ENCODE measurements around the gene TMEM208.

Gene TMEM208

GRCh38 chr16:67226804-67227566, at the start of gene TMEM208:
TSS of gene TMEM208 (plus strand) at chr16:67227130. CDS start at chr16:67227219, 89 bp downstream.
- DNase-seq: peak; percentile 99

GRCh38 chr16:67177743-67178699, 48.9 kb upstream of the TMEM208 start:
- peak; percentile 79 for DNase-seq

- DNase-seq: no peak
These were observed 47.4 kb upstream of the TMEM208 start for GRCh38 chr16:67179421-67180080.

GRCh38 chr16:67180166-67180565, 46.8 kb upstream of the TMEM208 start:
- no peak for DNase-seq

- DNase-seq: no peak
These were observed 45.6 kb upstream of the TMEM208 start for GRCh38 chr16:67181346-67181745.

- no peak for DNase-seq
These were observed 44.6 kb upstream of the TMEM208 start for GRCh38 chr16:67182288-67182687.

GRCh38 chr16:67183284-67183626, 43.7 kb upstream of the TMEM208 start:
- DNase-seq: no peak

- peak; percentile 97 for DNase-seq
These were observed 43.1 kb upstream of the TMEM208 start, which contains the start of gene MATCAP1 for GRCh38 chr16:67183627-67184452. TSS of gene MATCAP1 (minus strand) at chr16:67183963. CDS start at chr16:67180610, 3,353 bp downstream.

- DNase-seq: no peak
These were observed 42.4 kb upstream of the TMEM208 start for GRCh38 chr16:67184453-67184994.

GRCh38 chr16:67184995-67185650, 41.8 kb upstream of the TMEM208 start:
- DNase-seq: peak; percentile 94

GRCh38 chr16:67185651-67186134, 41.2 kb upstream of the TMEM208 start:
- DNase-seq: no peak

- no peak for DNase-seq
These were observed 40.4 kb upstream of the TMEM208 start for GRCh38 chr16:67186550-67186950.

GRCh38 chr16:67187175-67187890, 39.6 kb upstream of the TMEM208 start:
- no peak for DNase-seq

- DNase-seq: no peak
These were observed 38.6 kb upstream of the TMEM208 start for GRCh38 chr16:67188323-67188722.

- no peak for DNase-seq
These were observed 38.1 kb upstream of the TMEM208 start for GRCh38 chr16:67188798-67189197.

GRCh38 chr16:67190041-67190440, 36.9 kb upstream of the TMEM208 start, which contains the start of gene EXOC3L1:
TSS of gene EXOC3L1 (minus strand) at chr16:67190136. CDS start at chr16:67189676, 460 bp downstream.
- DNase-seq: no peak

GRCh38 chr16:67190448-67191399, 36.2 kb upstream of the TMEM208 start:
- no peak for DNase-seq

- DNase-seq: no peak
These were observed 35.4 kb upstream of the TMEM208 start for GRCh38 chr16:67191411-67191994.

All from activated effector memory CD4-positive, alpha-beta T cell treated with anti-CD3 and anti-CD28 coated beads, Interleukin-2, amount 50 U/mL, for 16 hours (primary cell).